ENCODE results near the gene TUBGCP6. TPM values are rescaled to one million over a fixed set of nuclear protein-coding genes. Genes with fewer than 3 reads are reported as not detected.

The TUBGCP6 gene
- total RNA-seq, 1 donor from 2014 or later: 58.1 TPM

DNA sequence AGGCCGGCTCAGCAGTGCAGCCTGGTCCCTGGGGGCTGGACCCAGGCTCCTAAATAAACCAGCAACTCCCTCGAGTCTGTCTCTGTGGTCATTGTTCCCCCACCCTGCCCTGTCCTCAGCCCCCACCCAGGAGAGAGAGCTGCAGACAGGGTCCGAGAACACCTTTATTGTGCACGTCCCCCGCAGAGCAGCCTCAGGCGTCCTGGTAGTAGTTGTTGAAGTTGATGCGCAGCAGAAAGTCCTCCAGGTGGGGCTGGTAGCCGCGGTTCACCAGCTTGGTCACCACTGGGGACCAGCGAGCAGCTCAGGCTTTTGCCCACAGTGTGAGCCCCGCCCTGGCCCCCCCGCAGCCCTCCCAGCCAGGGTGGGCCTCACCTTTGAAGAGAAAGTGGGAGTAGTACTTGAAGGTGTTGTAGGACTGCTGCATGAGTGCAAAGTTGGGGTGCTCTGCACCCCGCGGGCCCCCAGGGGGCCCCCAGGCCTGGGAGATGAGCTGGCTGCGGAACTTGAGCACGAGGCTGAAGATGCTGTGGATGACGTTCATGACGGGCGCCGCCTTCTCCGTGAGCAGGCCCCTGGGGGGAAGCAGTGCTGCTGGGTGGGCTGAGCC is 27.2 kb downstream of the TUBGCP6 start:
- intact Hi-C loops (cut with DNase I): no loop called here
- H3K9me3 ChIP-seq: no peaks in the 10 kb centered on the region
- peaks cover 65 to 84% of the 10 kb centered on the region in 2 donors for H3K36me3 ChIP-seq
- TF ChIP-seq, protein P1, sequence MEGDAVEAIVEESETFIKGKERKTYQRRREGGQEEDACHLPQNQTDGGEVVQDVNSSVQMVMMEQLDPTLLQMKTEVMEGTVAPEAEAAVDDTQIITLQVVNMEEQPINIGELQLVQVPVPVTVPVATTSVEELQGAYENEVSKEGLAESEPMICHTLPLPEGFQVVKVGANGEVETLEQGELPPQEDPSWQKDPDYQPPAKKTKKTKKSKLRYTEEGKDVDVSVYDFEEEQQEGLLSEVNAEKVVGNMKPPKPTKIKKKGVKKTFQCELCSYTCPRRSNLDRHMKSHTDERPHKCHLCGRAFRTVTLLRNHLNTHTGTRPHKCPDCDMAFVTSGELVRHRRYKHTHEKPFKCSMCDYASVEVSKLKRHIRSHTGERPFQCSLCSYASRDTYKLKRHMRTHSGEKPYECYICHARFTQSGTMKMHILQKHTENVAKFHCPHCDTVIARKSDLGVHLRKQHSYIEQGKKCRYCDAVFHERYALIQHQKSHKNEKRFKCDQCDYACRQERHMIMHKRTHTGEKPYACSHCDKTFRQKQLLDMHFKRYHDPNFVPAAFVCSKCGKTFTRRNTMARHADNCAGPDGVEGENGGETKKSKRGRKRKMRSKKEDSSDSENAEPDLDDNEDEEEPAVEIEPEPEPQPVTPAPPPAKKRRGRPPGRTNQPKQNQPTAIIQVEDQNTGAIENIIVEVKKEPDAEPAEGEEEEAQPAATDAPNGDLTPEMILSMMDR (IDR thresholded peaks at IDR 0.05): no peak
- no peak for DNase-seq (ENCODE audit: low spot score in 2 of 2)
- H3K27ac ChIP-seq: no peak overlapping the region
- H3K4me1 ChIP-seq: no peaks in the 10 kb centered on the region
- H3K27me3 ChIP-seq: no peaks in the 10 kb centered on the region
- H3K4me3 ChIP-seq: no peak overlapping the region

- H3K27me3 ChIP-seq: no peaks in the 10 kb centered on the region
- H3K4me1 ChIP-seq: no peaks in the 10 kb centered on the region
- no peaks in the 10 kb centered on the region for H3K9me3 ChIP-seq
- H3K36me3 ChIP-seq: peaks cover 61 to 84% of the 10 kb centered on the region in 2 donors
- DNase-seq (ENCODE audit: low spot score in 2 of 2): no peak
- TF ChIP-seq, protein P1 (IDR thresholded peaks at IDR 0.05): no peak
- intact Hi-C loops (cut with DNase I): no loop called here
- H3K4me3 ChIP-seq: no peak overlapping the region
- H3K27ac ChIP-seq: no peak overlapping the region
Observed at GRCh38 chr22:50216684-50217520, 27.9 kb downstream of the TUBGCP6 start.

GRCh38 chr22:50216055-50216683 is 28.7 kb downstream of the TUBGCP6 start:
- TF ChIP-seq, protein P1 (IDR thresholded peaks at IDR 0.05): no peak
- no peaks in the 10 kb centered on the region for H3K4me1 ChIP-seq
- peaks cover 56 to 83% of the 10 kb centered on the region in 2 donors for H3K36me3 ChIP-seq
- intact Hi-C loops (cut with DNase I): no loop called here
- no peaks in the 10 kb centered on the region for H3K9me3 ChIP-seq
- H3K4me3 ChIP-seq: no peak overlapping the region
- no peak overlapping the region for H3K27ac ChIP-seq
- no peak for DNase-seq (ENCODE audit: low spot score in 2 of 2)
- no peaks in the 10 kb centered on the region for H3K27me3 ChIP-seq

- no peak overlapping the region for H3K4me3 ChIP-seq
- no peak overlapping the region for H3K27ac ChIP-seq
- TF ChIP-seq, protein P1 (IDR thresholded peaks at IDR 0.05): no peak
- H3K9me3 ChIP-seq: no peaks in the 10 kb centered on the region
- peaks cover 56 to 83% of the 10 kb centered on the region in 2 donors for H3K36me3 ChIP-seq
- no peaks in the 10 kb centered on the region for H3K4me1 ChIP-seq
- H3K27me3 ChIP-seq: no peaks in the 10 kb centered on the region
- no peak for DNase-seq (ENCODE audit: low spot score in 2 of 2)
- intact Hi-C loops (cut with DNase I): no loop called here
Observed at GRCh38 chr22:50215297-50216054, 29.3 kb downstream of the TUBGCP6 start.

DNA sequence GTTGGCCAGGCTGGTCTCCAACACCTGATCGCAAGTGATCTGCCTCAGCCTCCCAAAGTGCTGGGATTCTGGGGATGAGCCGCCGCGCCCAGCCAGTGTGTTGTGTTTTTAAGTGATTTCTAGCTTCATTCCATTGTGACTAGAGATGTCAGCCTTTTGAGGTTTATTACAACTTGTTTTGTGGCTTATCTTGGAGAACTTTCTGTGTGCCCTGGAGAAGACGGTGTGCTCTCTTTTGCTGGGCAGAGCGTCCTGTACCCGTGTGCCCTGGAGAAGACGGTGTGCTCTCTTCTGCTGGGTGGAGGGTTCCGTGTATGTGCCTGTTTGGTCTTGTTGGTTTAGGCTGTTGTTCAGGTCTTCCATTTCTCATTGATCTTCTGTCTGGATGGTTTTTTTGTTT is 31.6 kb downstream of the TUBGCP6 start:
- H3K27me3 ChIP-seq: no peaks in the 10 kb centered on the region
- peaks cover 52 to 83% of the 10 kb centered on the region in 2 donors for H3K36me3 ChIP-seq
- no peaks in the 10 kb centered on the region for H3K9me3 ChIP-seq
- H3K27ac ChIP-seq: no peak overlapping the region
- intact Hi-C loops (cut with DNase I): no loop called here
- no peaks in the 10 kb centered on the region for H3K4me1 ChIP-seq
- DNase-seq (ENCODE audit: low spot score in 2 of 2): no peak
- H3K4me3 ChIP-seq: no peak overlapping the region
- TF ChIP-seq, protein P1 (IDR thresholded peaks at IDR 0.05): no peak

Measured in ascending aorta (tissue), 2 donors.